ENCODE data around the gene TTN.

DNA sequence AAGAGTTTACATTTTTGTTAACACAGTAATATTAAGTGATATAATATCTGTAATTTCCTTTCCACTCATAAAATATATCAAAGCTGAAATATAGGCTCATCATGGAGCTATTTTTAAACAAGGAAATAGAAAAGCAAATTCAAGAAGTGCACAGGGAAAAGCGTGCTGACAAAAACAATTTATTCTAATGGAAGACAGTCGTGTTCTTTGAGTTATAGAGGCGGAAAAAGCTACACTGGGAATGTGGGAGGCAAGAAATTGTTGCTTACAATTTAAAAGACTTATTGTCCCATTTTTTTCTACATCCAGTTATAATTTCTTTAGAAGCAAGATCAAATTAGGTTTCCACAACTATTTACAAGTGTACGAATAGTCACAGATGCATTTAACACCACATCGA is 3.2 kb upstream of the TTN start:
- TF ChIP-seq, protein P1, sequence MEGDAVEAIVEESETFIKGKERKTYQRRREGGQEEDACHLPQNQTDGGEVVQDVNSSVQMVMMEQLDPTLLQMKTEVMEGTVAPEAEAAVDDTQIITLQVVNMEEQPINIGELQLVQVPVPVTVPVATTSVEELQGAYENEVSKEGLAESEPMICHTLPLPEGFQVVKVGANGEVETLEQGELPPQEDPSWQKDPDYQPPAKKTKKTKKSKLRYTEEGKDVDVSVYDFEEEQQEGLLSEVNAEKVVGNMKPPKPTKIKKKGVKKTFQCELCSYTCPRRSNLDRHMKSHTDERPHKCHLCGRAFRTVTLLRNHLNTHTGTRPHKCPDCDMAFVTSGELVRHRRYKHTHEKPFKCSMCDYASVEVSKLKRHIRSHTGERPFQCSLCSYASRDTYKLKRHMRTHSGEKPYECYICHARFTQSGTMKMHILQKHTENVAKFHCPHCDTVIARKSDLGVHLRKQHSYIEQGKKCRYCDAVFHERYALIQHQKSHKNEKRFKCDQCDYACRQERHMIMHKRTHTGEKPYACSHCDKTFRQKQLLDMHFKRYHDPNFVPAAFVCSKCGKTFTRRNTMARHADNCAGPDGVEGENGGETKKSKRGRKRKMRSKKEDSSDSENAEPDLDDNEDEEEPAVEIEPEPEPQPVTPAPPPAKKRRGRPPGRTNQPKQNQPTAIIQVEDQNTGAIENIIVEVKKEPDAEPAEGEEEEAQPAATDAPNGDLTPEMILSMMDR (IDR thresholded peaks at IDR 0.05): no peak
- TF ChIP-seq POLR2A (IDR thresholded peaks at IDR 0.05): no peak

Data from testis (tissue), 2 donors.